HL-60/S4 treated with phorbol 12-myristate 13-acetate at 8.2 ng/mL for 4 days and 3 days (cell line): Measurements from ENCODE around the gene SEC14L3.

ENCODE experiments used
- in situ Hi-C: fragments of 300-500 bp; cut with MboI; formaldehyde crosslinking; loops from 2 replicates; pipeline ENCODE4 v1.15.0; 2022; ENCODE audit warnings: low sequenced_read_pairs

SEC14L3 gene

GRCh38 chr22:30471616-30472318, at the start of gene SEC14L3:
Gene SEC14L3 (minus strand): TSS chr22:30472017. CDS start chr22:30471958, 59 bp downstream.
- in situ Hi-C loops: no loop called here

- in situ Hi-C loops: no loop called here
Observed at GRCh38 chr22:30519842-30520425, 48.1 kb upstream of the SEC14L3 start.

- in situ Hi-C loops: no loop called here
Observed at GRCh38 chr22:30516731-30517130, 44.9 kb upstream of the SEC14L3 start.

- in situ Hi-C loops: no loop called here
Observed at GRCh38 chr22:30516273-30516672, 44.5 kb upstream of the SEC14L3 start.

GRCh38 chr22:30514252-30514651, 42.4 kb upstream of the SEC14L3 start:
- in situ Hi-C loops: no loop called here

- in situ Hi-C loops: no loop called here
Observed at GRCh38 chr22:30513462-30513861, 41.6 kb upstream of the SEC14L3 start.

- in situ Hi-C loops: no loop called here
Observed at GRCh38 chr22:30511911-30512310, 40.1 kb upstream of the SEC14L3 start.

GRCh38 chr22:30511109-30511508, 39.3 kb upstream of the SEC14L3 start:
- in situ Hi-C loops: no loop called here

- in situ Hi-C loops: no loop called here
Observed at GRCh38 chr22:30508216-30508615, 36.4 kb upstream of the SEC14L3 start.

GRCh38 chr22:30507670-30508069, 35.9 kb upstream of the SEC14L3 start:
- in situ Hi-C loops: no loop called here

- in situ Hi-C loops: no loop called here
Observed at GRCh38 chr22:30506507-30506968, 34.7 kb upstream of the SEC14L3 start.

- in situ Hi-C loops: no loop called here
Observed at GRCh38 chr22:30503551-30503950, 31.7 kb upstream of the SEC14L3 start.

- in situ Hi-C loops: no loop called here
Observed at GRCh38 chr22:30502911-30503310, 31.1 kb upstream of the SEC14L3 start.

- in situ Hi-C loops: no loop called here
Observed at GRCh38 chr22:30502153-30502552, 30.3 kb upstream of the SEC14L3 start.

GRCh38 chr22:30500628-30501027, 28.8 kb upstream of the SEC14L3 start:
- in situ Hi-C loops: no loop called here

GRCh38 chr22:30497466-30498150, 25.8 kb upstream of the SEC14L3 start:
- in situ Hi-C loops: loop anchor here (25.0 kb wide), 1 partner anchor 385 kb away; no protein-coding TSS in a partner anchor

- in situ Hi-C loops: loop anchor here (25.0 kb wide), 1 partner anchor 383 kb away; no protein-coding TSS in a partner anchor
Observed at GRCh38 chr22:30495041-30495784, 23.4 kb upstream of the SEC14L3 start.

- in situ Hi-C loops: loop anchor here (25.0 kb wide), 1 partner anchor 380 kb away; no protein-coding TSS in a partner anchor
Observed at GRCh38 chr22:30492144-30492543, 20.3 kb upstream of the SEC14L3 start.

- in situ Hi-C loops: loop anchor here (25.0 kb wide), 1 partner anchor 379 kb away; no protein-coding TSS in a partner anchor
Observed at GRCh38 chr22:30491381-30491780, 19.6 kb upstream of the SEC14L3 start.

GRCh38 chr22:30490399-30490798, 18.6 kb upstream of the SEC14L3 start:
- in situ Hi-C loops: loop anchor here (25.0 kb wide), 1 partner anchor 378 kb away; no protein-coding TSS in a partner anchor

- in situ Hi-C loops: loop anchor here (5.0 to 25.0 kb wide), 2 partner anchors 96 to 376 kb away; no protein-coding TSS in a partner anchor
Observed at GRCh38 chr22:30488121-30488520, 16.3 kb upstream of the SEC14L3 start.
